ENCODE data around the gene DLG2.

DNA sequence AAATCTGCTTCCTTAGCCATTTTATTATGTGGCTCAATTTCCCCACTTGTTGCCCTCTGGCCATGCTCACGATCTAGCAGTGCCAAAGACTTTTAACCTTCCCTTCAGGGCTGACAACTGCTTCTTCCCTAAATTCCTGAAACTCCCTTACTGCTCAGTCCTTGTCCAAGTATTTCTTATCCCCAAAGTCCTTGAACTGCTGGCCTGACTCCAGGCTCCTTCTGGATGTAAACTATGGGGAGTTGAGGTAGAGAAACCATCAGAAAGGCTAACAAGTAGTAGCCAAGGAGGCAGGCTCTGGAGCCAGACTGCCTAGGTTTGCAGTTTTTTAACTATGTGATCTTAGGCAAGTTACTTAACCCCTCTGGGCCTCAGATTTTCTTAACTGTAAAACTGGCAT lies 2082.3 kb downstream of the DLG2 start:
- TF ChIP-seq, protein P1, sequence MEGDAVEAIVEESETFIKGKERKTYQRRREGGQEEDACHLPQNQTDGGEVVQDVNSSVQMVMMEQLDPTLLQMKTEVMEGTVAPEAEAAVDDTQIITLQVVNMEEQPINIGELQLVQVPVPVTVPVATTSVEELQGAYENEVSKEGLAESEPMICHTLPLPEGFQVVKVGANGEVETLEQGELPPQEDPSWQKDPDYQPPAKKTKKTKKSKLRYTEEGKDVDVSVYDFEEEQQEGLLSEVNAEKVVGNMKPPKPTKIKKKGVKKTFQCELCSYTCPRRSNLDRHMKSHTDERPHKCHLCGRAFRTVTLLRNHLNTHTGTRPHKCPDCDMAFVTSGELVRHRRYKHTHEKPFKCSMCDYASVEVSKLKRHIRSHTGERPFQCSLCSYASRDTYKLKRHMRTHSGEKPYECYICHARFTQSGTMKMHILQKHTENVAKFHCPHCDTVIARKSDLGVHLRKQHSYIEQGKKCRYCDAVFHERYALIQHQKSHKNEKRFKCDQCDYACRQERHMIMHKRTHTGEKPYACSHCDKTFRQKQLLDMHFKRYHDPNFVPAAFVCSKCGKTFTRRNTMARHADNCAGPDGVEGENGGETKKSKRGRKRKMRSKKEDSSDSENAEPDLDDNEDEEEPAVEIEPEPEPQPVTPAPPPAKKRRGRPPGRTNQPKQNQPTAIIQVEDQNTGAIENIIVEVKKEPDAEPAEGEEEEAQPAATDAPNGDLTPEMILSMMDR (IDR thresholded peaks at IDR 0.05), result no peak
- no peak for TF ChIP-seq POLR2A (IDR thresholded peaks at IDR 0.05)
